SU-DHL-6 (cell line): ENCODE results near the gene ELOVL6.

Experiments
- EZH2phosphoT487 ChIP-seq: fragments of 200-600 bp; sonication (generic), shearing (Covaris generic); conservative IDR thresholded peaks from 2 replicates; pipeline ENCODE4 v1.6.1; 2018; ENCODE audit warnings: mild to moderate bottlenecking, antibody characterized with exemption, low read length, moderate library complexity, mixed read lengths
- TF ChIP-seq, protein P1 (sequence below): fragments of 200-600 bp; sonication (generic); IDR thresholded peaks from one replicate; pipeline ENCODE4 v1.5.1; 2017; ENCODE audit warnings: antibody characterized with exemption, mild to moderate bottlenecking, low read length, moderate library complexity; ENCODE audit not compliant: insufficient read depth, poor library complexity, severe bottlenecking

DNA sequence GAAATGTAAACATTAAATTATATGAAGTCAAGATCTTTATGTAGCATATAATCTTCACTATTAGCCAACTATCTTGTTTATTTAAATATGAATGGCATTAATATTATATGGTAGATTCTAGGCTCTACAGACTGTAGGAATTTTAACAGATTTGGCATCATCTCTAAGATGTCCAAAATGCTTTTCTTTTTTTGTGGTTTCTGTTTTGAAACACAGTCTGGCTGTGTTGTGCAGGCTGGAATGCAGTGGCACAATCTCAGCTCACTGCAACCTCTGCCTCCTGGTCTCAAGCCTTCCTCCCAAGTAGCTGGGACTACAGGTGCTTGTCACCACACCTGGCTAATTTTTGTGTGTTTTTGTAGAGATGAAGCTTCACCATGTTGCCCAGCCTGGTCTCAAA is 76.2 kb downstream of the ELOVL6 start:
- TF ChIP-seq, protein P1, sequence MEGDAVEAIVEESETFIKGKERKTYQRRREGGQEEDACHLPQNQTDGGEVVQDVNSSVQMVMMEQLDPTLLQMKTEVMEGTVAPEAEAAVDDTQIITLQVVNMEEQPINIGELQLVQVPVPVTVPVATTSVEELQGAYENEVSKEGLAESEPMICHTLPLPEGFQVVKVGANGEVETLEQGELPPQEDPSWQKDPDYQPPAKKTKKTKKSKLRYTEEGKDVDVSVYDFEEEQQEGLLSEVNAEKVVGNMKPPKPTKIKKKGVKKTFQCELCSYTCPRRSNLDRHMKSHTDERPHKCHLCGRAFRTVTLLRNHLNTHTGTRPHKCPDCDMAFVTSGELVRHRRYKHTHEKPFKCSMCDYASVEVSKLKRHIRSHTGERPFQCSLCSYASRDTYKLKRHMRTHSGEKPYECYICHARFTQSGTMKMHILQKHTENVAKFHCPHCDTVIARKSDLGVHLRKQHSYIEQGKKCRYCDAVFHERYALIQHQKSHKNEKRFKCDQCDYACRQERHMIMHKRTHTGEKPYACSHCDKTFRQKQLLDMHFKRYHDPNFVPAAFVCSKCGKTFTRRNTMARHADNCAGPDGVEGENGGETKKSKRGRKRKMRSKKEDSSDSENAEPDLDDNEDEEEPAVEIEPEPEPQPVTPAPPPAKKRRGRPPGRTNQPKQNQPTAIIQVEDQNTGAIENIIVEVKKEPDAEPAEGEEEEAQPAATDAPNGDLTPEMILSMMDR: no peak
- TF ChIP-seq EZH2phosphoT487: no peak
